Measurements from ENCODE around the gene NFKBIA. TPM values are rescaled to one million over a fixed set of nuclear protein-coding genes. Genes with fewer than 3 reads are reported as not detected.

Gene NFKBIA, protein sequence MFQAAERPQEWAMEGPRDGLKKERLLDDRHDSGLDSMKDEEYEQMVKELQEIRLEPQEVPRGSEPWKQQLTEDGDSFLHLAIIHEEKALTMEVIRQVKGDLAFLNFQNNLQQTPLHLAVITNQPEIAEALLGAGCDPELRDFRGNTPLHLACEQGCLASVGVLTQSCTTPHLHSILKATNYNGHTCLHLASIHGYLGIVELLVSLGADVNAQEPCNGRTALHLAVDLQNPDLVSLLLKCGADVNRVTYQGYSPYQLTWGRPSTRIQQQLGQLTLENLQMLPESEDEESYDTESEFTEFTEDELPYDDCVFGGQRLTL
- total RNA-seq = 68.6 and 75.8 TPM in 2 replicates

DNA sequence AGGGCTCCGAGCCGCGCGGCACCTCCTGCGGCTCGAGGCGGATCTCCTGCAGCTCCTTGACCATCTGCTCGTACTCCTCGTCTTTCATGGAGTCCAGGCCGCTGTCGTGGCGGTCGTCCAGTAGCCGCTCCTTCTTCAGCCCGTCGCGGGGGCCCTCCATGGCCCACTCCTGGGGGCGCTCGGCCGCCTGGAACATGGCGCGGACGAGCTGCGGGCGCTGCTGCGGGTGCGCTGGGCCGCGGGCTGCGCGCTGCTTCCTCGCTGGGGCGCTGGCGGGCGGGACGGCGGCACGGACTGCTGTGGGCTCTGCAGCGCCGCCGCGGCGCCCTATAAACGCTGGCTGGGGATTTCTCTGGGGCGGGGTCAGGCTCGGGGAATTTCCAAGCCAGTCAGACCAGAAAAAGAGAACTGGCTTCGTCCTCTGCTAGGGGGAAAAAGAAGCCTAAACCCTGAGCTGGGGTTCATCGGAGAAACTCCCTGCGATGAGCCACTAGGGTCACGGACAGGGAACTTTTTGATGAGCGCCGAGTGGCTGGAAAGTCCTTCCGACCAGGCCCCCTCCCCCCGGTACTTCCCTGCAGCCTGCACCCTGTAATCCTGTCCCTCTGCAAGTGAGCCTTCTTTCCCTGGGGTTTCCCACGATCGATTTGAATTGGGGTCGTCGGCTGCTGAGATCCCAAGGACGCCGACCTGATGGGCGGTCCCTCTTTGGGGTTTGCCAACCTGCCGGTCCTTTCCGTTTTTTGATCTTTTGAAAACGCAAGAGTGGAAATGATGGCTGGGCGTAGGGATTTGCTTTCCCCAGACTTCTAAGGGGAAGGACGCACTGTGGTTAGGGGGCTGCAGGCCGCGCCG, at the start of gene NFKBIA:
Gene NFKBIA, minus strand, starts transcription at position 301 of the 855 bp plus-strand sequence. Its CDS starts 105 bp downstream, at position 196.

Other genes with a start within 250 kb of the NFKBIA start
- gene PSMA6, start 112.4 kb downstream of the NFKBIA start, total RNA-seq = 202 and 348 TPM in 2 replicates
- gene INSM2, start 129.4 kb upstream of the NFKBIA start, total RNA-seq = not detected in 2 replicates